GM12865 (cell line): ENCODE data around the gene IL1RAPL1.
A peak's percentile ranks its signal among the peaks of the same experiment; 100 is the strongest.

Experiments
- DNase-seq: peaks from one replicate; pipeline ENCODE4 v3.0.0; 2010; ENCODE audit warnings: low read depth
- H3K4me3 ChIP-seq: 2 replicates; pipeline ENCODE4 v1.5.1; 2011; ENCODE audit warnings: mild to moderate bottlenecking, low read depth, low read length, control low read depth
- CTCF ChIP-seq: IDR thresholded peaks from 2 replicates; pipeline ENCODE4 v1.5.1; 2011; ENCODE audit warnings: low read length, control low read depth, low read depth, inconsistent platforms; ENCODE audit not compliant: insufficient read depth; ENCODE audit errors: missing control alignments

The IL1RAPL1 gene

GRCh38 chrX:29535212-29536162 lies 948.2 kb downstream of the IL1RAPL1 start:
- TF ChIP-seq CTCF: no peak
- DNase-seq: no peak
- H3K4me3 ChIP-seq: no peak overlapping the region

GRCh38 chrX:29541038-29541437 lies 953.8 kb downstream of the IL1RAPL1 start:
- DNase-seq: no peak
- no peak for TF ChIP-seq CTCF
- no peak overlapping the region for H3K4me3 ChIP-seq

- no peak for TF ChIP-seq CTCF
- H3K4me3 ChIP-seq: no peak overlapping the region
- no peak for DNase-seq
Observed at GRCh38 chrX:29542152-29542551, 954.9 kb downstream of the IL1RAPL1 start.

- no peak for TF ChIP-seq CTCF
- no peak overlapping the region for H3K4me3 ChIP-seq
- DNase-seq: no peak
Observed at GRCh38 chrX:29545878-29546277, 958.6 kb downstream of the IL1RAPL1 start.

- no peak for TF ChIP-seq CTCF
- no peak for DNase-seq
- H3K4me3 ChIP-seq: no peak overlapping the region
Observed at GRCh38 chrX:29547877-29548276, 960.6 kb downstream of the IL1RAPL1 start.

- DNase-seq: no peak
- H3K4me3 ChIP-seq: peak overlapping the region; percentile 66
Observed at GRCh38 chrX:29553542-29553941, 966.3 kb downstream of the IL1RAPL1 start.

More at GRCh38 chrX:29553542-29553941, 966.3 kb downstream of the IL1RAPL1 start:
- TF ChIP-seq CTCF: no peak
